Effector memory CD4-positive, alpha-beta T cell (primary cell): ENCODE data around the gene ATP8B3.

ENCODE experiments used
- DNase-seq, 3 donors: peaks; one replicate each; pipeline ENCODE4 v3.0.0-alpha.2; 2020
- H3K27ac ChIP-seq: 2 replicates; pipeline ENCODE4 v1.7.0; 2013; ENCODE audit warnings: mild to moderate bottlenecking, low read length, moderate library complexity; ENCODE audit not compliant: insufficient read depth, poor library complexity, severe bottlenecking
- H3K27me3 ChIP-seq: replicated peaks from 2 replicates; pipeline ENCODE4 v1.7.0; 2013; ENCODE audit warnings: mild to moderate bottlenecking, low read length; ENCODE audit not compliant: insufficient read depth, control insufficient read depth, poor library complexity, severe bottlenecking
- H3K36me3 ChIP-seq: 2 replicates; pipeline ENCODE4 v1.7.0; 2013; ENCODE audit warnings: mild to moderate bottlenecking, low read length, moderate library complexity; ENCODE audit not compliant: control insufficient read depth, insufficient read depth
- H3K4me1 ChIP-seq: 2 replicates; pipeline ENCODE4 v1.7.0; 2013; ENCODE audit warnings: low read length, mild to moderate bottlenecking; ENCODE audit not compliant: control insufficient read depth, insufficient read depth, poor library complexity, severe bottlenecking
- H3K4me3 ChIP-seq: 2 replicates; pipeline ENCODE4 v1.7.0; 2013; ENCODE audit warnings: low read length, low read depth, mild to moderate bottlenecking; ENCODE audit not compliant: insufficient read depth, poor library complexity, severe bottlenecking
- H3K9me3 ChIP-seq: 2 replicates; pipeline ENCODE4 v1.7.0; 2013; ENCODE audit warnings: mild to moderate bottlenecking, low read length, moderate library complexity; ENCODE audit not compliant: control insufficient read depth

The ATP8B3 gene

DNA sequence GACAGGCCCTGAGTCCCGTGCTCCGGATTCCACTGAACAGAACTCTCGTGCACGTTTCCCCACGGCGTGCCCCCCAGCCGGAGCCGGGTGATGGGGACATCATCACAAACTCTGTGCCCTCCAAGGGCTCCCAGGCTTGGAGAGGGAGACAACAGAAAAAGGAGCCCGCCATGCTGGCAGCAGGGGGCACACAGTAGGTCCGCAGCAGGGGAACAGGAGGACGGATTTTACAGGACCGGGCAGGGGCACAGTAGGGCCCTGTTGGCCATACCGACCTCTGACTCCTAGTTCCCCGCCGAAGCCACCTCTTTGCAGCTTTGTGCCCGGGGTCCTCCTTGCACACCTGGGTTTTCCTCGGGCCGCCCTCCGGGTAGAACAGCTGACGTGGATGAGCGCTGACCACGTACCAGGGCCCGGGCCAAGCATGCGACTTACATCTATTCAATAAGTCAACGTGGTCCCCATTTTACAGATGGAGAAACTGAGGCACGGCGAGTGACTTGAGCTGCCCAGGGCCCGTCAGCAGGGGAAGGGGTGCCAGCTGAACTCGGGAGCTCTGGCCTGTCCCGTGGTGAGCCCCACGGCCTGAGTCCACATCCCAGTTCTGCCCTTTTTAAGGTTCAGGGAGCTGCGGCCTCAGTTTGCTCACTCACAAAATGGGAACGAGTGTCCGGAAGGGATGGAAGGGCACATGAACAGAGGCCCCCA is 68.9 kb downstream of the ATP8B3 start:
- H3K9me3 ChIP-seq, result no peaks in the 10 kb centered on the region
- peaks cover 12% of the 10 kb centered on the region for H3K4me1 ChIP-seq
- H3K27ac ChIP-seq, result no peak overlapping the region
- H3K4me3 ChIP-seq, result no peak overlapping the region
- DNase-seq, result no peak
- no peaks in the 10 kb centered on the region for H3K36me3 ChIP-seq
- peaks cover 29% of the 10 kb centered on the region for H3K27me3 ChIP-seq

DNA sequence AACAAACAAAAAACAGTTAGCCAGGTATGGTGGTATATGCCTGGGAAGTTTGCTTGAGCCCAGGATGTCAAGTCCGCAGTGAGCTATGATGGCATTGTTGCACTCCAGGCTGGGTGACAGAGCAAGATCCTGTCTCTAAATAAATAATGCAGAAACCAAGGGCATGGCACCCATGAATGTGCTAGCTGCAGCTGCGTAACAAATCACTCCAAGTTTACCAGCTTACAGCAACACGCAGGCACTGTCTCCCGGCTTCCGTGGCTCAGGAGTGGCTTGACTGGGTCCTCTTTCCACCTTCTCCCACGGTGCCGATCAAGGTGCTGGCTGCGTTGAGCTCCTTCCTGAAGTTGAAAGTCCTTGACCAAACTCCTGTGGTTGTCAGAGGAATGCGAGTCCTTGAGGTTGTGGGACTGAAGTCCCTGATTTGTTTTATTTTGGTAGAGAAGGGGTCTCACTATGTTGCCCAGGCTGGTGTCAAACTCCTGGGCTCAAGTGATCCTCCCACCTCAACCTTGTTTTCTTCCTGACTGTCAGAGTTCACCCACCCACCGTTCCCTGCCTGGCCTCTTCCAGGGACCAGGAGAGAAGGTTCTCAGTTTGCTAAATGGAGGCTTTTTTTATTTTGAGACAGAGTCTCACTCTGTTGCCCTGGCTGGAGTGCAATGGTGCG is 72.0 kb downstream of the ATP8B3 start:
- Histone ChIP-seq H3K27ac (no peak overlapping the region), H3K36me3 (no peaks in the 10 kb centered on the region), H3K27me3 (peaks cover 17% of the 10 kb centered on the region), H3K4me3 (no peak overlapping the region), H3K4me1 (no peaks in the 10 kb centered on the region), H3K9me3 (no peaks in the 10 kb centered on the region)
- no peak for DNase-seq

DNA sequence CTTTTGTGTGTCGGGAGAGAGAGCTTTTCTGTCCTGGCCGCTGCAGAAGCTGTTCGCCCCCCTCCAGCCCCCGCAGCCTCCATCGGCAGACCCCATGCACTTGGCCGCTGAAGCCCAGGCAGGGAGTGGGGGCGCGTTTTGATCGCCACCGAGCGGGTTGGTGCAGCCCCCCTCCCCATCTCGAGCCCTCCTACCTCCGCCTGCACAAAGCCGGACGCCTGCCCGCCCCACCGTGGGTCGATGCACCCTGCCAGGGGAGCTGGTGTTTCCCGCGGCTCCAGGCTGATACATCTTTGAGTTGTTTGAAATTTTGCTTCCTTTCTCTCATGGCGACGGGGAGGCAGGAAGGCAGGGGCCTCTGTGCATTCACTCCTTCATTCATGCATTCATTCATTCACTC is 75.1 kb downstream of the ATP8B3 start:
- Histone ChIP-seq H3K9me3 (no peaks in the 10 kb centered on the region), H3K4me1 (no peaks in the 10 kb centered on the region), H3K27me3 (peaks cover 12% of the 10 kb centered on the region), H3K4me3 (no peak overlapping the region), H3K36me3 (no peaks in the 10 kb centered on the region), H3K27ac (no peak overlapping the region)
- DNase-seq, result no peak

DNA sequence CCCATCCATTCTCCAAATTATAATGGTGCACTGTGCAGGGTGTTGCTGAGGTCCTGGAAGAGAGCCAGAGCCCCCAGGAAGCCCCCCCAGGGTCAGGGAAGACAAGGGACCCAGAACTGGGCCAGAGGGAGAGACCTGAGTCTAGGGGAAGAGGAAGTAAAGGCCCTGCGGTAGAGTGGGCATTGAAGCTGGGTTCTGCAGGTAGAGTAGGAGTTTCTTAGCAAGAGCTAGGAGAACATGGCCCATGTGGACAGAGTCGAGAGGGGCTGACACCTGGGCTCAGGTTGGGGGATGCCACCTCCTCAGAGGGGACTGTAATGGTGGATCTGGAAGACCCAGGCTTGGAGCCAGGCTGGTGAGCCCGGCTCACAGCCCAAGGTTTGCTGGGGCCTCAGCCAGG is 75.8 kb downstream of the ATP8B3 start:
- Histone ChIP-seq H3K4me1 (no peaks in the 10 kb centered on the region), H3K27me3 (peaks cover 12% of the 10 kb centered on the region), H3K27ac (no peak overlapping the region), H3K4me3 (no peak overlapping the region), H3K36me3 (no peaks in the 10 kb centered on the region), H3K9me3 (no peaks in the 10 kb centered on the region)
- DNase-seq, result no peak

DNA sequence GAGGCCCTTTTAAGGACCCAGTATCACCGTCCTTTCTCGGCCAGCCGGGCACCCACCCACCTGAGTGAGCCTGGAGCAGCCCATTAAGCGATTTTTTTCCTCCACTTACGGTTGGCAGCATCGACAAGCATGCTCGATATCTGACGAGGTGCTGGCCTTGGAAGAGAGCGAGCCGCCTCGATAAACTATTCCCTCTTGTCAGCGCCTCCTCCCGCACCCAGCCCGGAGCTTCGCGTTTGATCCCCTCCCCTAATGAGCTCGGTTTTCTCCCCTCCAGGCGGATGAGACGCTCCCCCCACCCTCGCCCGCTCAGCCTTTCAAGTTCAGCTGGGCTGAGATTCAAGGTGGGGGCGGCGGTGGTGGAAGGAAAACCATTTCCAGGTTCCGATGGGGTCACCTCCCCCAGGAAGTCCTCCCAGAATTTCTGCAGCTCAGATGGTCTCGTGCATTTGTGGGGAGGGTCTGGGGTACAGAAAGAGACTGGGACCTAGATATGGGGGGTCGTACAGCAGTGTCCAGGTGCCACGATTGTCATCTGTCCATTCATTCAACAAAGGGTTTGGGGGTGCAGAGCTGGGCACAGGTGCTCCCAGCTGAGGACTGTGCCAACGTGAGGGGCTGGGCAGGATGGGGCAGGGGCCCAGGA is 77.6 kb downstream of the ATP8B3 start:
- Histone ChIP-seq H3K4me1 (no peaks in the 10 kb centered on the region), H3K27me3 (peaks cover 12% of the 10 kb centered on the region), H3K4me3 (no peak overlapping the region), H3K27ac (no peak overlapping the region), H3K36me3 (no peaks in the 10 kb centered on the region), H3K9me3 (no peaks in the 10 kb centered on the region)
- DNase-seq, result no peak
